GM10248 (cell line): Measurements from ENCODE around the gene RANBP17.
"Not testable (repeated sequence)": the region's sequence is repeated elsewhere in the genome, so short reads cannot be mapped to it uniquely, and the experiment has no call there.

Experiments used
- CTCF ChIA-PET: fragments of 300-600 bp; sonication (Branson Sonifier 250); formaldehyde crosslinking; extraction: SDS; loops from one replicate; lab custom pipeline; 2021; ENCODE audit warnings: antibody characterized with exemption; lab: Yijun Ruan, JAX
- POLR2A ChIA-PET: fragments of 350-650 bp; sonication (Branson Sonifier 250); formaldehyde crosslinking; extraction: SDS; loops from one replicate; lab custom pipeline; 2020; ENCODE audit warnings: antibody characterized with exemption; lab: Yijun Ruan, JAX
- DNase-seq: peaks from one replicate; pipeline ENCODE4 v3.0.0; 2012; ENCODE audit errors: extremely low spot score
- CTCF ChIP-seq: IDR thresholded peaks from 2 replicates; pipeline ENCODE4 v1.5.1; 2012; ENCODE audit warnings: mild to moderate bottlenecking, low read depth; ENCODE audit errors: extremely low read depth, missing control alignments, control extremely low read depth

The RANBP17 gene

GRCh38 chr5:170917113-170917512 lies 55.3 kb downstream of the RANBP17 start:
- no peak for DNase-seq
- no peak for TF ChIP-seq CTCF
- CTCF ChIA-PET: no interaction called here
- POLR2A ChIA-PET: no interaction called here

- DNase-seq: no peak
- ChIA-PET CTCF (no interaction called here), POLR2A (no interaction called here)
- no peak for TF ChIP-seq CTCF
These were observed 58.4 kb downstream of the RANBP17 start for GRCh38 chr5:170920196-170920595.

- DNase-seq, CTCF ChIA-PET, POLR2A ChIA-PET: not testable (repeated sequence)
These were observed 60.5 kb downstream of the RANBP17 start for GRCh38 chr5:170922331-170922730.

- POLR2A ChIA-PET: no interaction called here
- CTCF ChIA-PET: no interaction called here
- DNase-seq: no peak
- no peak for TF ChIP-seq CTCF
These were observed 62.2 kb downstream of the RANBP17 start for GRCh38 chr5:170923910-170924620.

- POLR2A ChIA-PET, DNase-seq: not testable (repeated sequence)
- CTCF ChIA-PET: interaction anchor here (0.9 to 1.3 kb wide), 2 partner anchors 19 to 24 kb away, joined by 3 to 4 read pairs; no protein-coding TSS in a partner anchor
These were observed 73.9 kb downstream of the RANBP17 start for GRCh38 chr5:170935534-170936218.

- POLR2A ChIA-PET: no interaction called here
- CTCF ChIA-PET: no interaction called here
- DNase-seq: no peak
- no peak for TF ChIP-seq CTCF
These were observed 75.3 kb downstream of the RANBP17 start for GRCh38 chr5:170937072-170937471.

- no peak for DNase-seq
- ChIA-PET CTCF (no interaction called here), POLR2A (no interaction called here)
- no peak for TF ChIP-seq CTCF
These were observed 76.1 kb downstream of the RANBP17 start for GRCh38 chr5:170937914-170938313.
